Sigmoid colon (tissue), 4 donors: ENCODE data around the gene ADGRV1.

Experiments used
- CTCF ChIP-seq, 4 experiments: fragments of 450-650 bp in 3 of 4; fragments of 200-600 bp in 1 of 4; IDR thresholded peaks; one replicate each; pipeline ENCODE4 v1.5.1; 2016 to 2019; ENCODE audit warnings: antibody characterized with exemption in 4 of 4, mild to moderate bottlenecking in 3 of 4, moderate library complexity in 2 of 4
- EP300 ChIP-seq, 4 donors: sonication (generic); formaldehyde crosslinking; IDR thresholded peaks; one replicate each; pipeline ENCODE4 v1.6.1; 2017; ENCODE audit warnings: antibody characterized with exemption in 4 of 4
- POLR2AphosphoS5 ChIP-seq, 4 donors: sonication (generic); formaldehyde crosslinking; IDR thresholded peaks; one replicate each; pipeline ENCODE4 v1.6.1; 2017; ENCODE audit warnings: antibody characterized with exemption in 4 of 4

- no peak for TF ChIP-seq POLR2AphosphoS5 (IDR thresholded peaks at IDR 0.05)
- TF ChIP-seq CTCF (IDR thresholded peaks at IDR 0.05): no peak
- no peak for TF ChIP-seq EP300 (IDR thresholded peaks at IDR 0.05)
These were observed 1.2 kb upstream of the ADGRV1 start for GRCh38 chr5:90557391-90557790.
